Pulmonary artery endothelial cell (primary cell): ENCODE data around the gene TTF2. TPM values are rescaled to one million over a fixed set of nuclear protein-coding genes. Genes with fewer than 3 reads are reported as not detected.

ENCODE experiments used
- DNase-seq: peaks from one replicate; pipeline ENCODE4 v3.0.0-alpha.2; 2011; ENCODE audit warnings: low read depth, low spot score
- total RNA-seq: library from RNA; depleted of rRNA; stranded (reverse); fragments of >200 nt; gene quantifications from 2 replicates; pipeline ENCODE4 v1.2.3, GENCODE V29; 2014

The TTF2 gene
- total RNA-seq: 15.2 and 29.1 TPM in 2 replicates

GRCh38 chr1:117059678-117060440 lies at the start of gene TTF2:
TSS of gene TTF2 (plus strand) at chr1:117060326. CDS start at chr1:117060347, 21 bp downstream.
- DNase-seq: peak; percentile 94

- DNase-seq: no peak
Measured at GRCh38 chr1:117011334-117011733, 48.8 kb upstream of the TTF2 start.

- DNase-seq: no peak
Measured at GRCh38 chr1:117013309-117013858, 46.7 kb upstream of the TTF2 start.

- no peak for DNase-seq
Measured at GRCh38 chr1:117014209-117014608, 45.9 kb upstream of the TTF2 start.

- no peak for DNase-seq
Measured at GRCh38 chr1:117015724-117016123, 44.4 kb upstream of the TTF2 start.

GRCh38 chr1:117017062-117017461 lies 43.1 kb upstream of the TTF2 start:
- no peak for DNase-seq

GRCh38 chr1:117017648-117018047 lies 42.5 kb upstream of the TTF2 start:
- no peak for DNase-seq

- no peak for DNase-seq
Measured at GRCh38 chr1:117020526-117021156, 39.5 kb upstream of the TTF2 start.

GRCh38 chr1:117022114-117022513 lies 38.0 kb upstream of the TTF2 start:
- DNase-seq: no peak

- DNase-seq: no peak
Measured at GRCh38 chr1:117025568-117025967, 34.6 kb upstream of the TTF2 start.

- peak; percentile 60 for DNase-seq
Measured at GRCh38 chr1:117026361-117026760, 33.8 kb upstream of the TTF2 start.

- DNase-seq: no peak
Measured at GRCh38 chr1:117029685-117030084, 30.4 kb upstream of the TTF2 start.

GRCh38 chr1:117030271-117030877 lies 29.8 kb upstream of the TTF2 start:
- no peak for DNase-seq

GRCh38 chr1:117032266-117032665 lies 27.9 kb upstream of the TTF2 start:
- no peak for DNase-seq

- DNase-seq: no peak
Measured at GRCh38 chr1:117032681-117033539, 27.2 kb upstream of the TTF2 start.

GRCh38 chr1:117033772-117034171 lies 26.4 kb upstream of the TTF2 start:
- no peak for DNase-seq

GRCh38 chr1:117034791-117035290 lies 25.3 kb upstream of the TTF2 start:
- no peak for DNase-seq

- no peak for DNase-seq
Measured at GRCh38 chr1:117036018-117036461, 24.1 kb upstream of the TTF2 start.

GRCh38 chr1:117037802-117038201 lies 22.3 kb upstream of the TTF2 start:
- no peak for DNase-seq

- DNase-seq: no peak
Measured at GRCh38 chr1:117038236-117038635, 21.9 kb upstream of the TTF2 start.

- DNase-seq: no peak
Measured at GRCh38 chr1:117044217-117044616, 15.9 kb upstream of the TTF2 start.
